Peyer's patch (tissue), 4 donors: ENCODE measurements around the gene RIMBP2.

Experiments used
- POLR2A ChIP-seq, 2 donors: fragments of 450-650 bp; IDR thresholded peaks; one replicate each; pipeline ENCODE4 v1.5.1; 2017; ENCODE audit warnings: antibody characterized with exemption in 2 of 2, mild to moderate bottlenecking in 2 of 2, moderate library complexity in 2 of 2
- TF ChIP-seq, protein P1 (sequence below), 6 experiments: fragments of 450-650 bp in 4 of 6; fragments of 200-600 bp in 2 of 6; sonication (generic) in 1 of 6; IDR thresholded peaks; one replicate each; pipeline ENCODE4 v1.5.1; 2017 to 2019; ENCODE audit warnings: antibody characterized with exemption in 6 of 6, mild to moderate bottlenecking in 3 of 6, moderate library complexity in 1 of 6

DNA sequence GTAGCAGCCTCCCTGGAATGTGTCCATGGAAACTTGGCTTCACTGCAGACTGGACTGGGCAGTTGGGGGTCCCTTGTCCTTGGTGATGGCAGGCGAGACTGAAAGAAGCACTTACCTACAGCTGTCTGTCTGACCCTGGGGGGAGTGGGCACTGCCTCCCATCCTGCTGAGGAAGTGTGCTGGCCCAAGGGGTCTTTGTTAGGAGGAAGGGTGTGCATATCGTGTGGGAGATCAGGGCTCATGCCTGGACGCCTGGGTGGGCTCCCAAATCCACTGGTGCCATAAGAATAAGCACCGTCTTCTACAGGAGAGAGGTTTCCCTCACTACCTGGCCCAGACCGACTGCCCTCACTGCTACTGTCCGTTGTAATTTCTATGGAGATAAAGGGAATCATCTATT, 297.0 kb downstream of the RIMBP2 start:
- TF ChIP-seq, protein P1, sequence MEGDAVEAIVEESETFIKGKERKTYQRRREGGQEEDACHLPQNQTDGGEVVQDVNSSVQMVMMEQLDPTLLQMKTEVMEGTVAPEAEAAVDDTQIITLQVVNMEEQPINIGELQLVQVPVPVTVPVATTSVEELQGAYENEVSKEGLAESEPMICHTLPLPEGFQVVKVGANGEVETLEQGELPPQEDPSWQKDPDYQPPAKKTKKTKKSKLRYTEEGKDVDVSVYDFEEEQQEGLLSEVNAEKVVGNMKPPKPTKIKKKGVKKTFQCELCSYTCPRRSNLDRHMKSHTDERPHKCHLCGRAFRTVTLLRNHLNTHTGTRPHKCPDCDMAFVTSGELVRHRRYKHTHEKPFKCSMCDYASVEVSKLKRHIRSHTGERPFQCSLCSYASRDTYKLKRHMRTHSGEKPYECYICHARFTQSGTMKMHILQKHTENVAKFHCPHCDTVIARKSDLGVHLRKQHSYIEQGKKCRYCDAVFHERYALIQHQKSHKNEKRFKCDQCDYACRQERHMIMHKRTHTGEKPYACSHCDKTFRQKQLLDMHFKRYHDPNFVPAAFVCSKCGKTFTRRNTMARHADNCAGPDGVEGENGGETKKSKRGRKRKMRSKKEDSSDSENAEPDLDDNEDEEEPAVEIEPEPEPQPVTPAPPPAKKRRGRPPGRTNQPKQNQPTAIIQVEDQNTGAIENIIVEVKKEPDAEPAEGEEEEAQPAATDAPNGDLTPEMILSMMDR (IDR thresholded peaks at IDR 0.05): no peak
- TF ChIP-seq POLR2A (IDR thresholded peaks at IDR 0.05): no peak
